ENCODE results near the gene RBX1.
A peak's percentile ranks its signal among the peaks of the same experiment; 100 is the strongest.

The RBX1 gene

GRCh38 chr22:40951795-40952605 is 822 bp downstream of the RBX1 start:
- no peaks in the 10 kb centered on the region for H3K27me3 Mint-ChIP-seq (ENCODE audit: low read depth)
- H3K36me3 Mint-ChIP-seq (ENCODE audit: low read depth), result peaks cover 24% of the 10 kb centered on the region
- H3K27ac Mint-ChIP-seq, result peak overlapping the region; percentile 96 to 99 (median 97)
- no peak for TF ChIP-seq CTCF (IDR thresholded peaks at IDR 0.05; ENCODE audit: unreplicated experiment in 3 of 3)
- peak overlapping the region; percentile 94 to 99 (median 99) for H3K4me3 Mint-ChIP-seq
- H3K4me1 Mint-ChIP-seq, result peaks cover 21% of the 10 kb centered on the region
- H3K9me3 Mint-ChIP-seq, result no peaks in the 10 kb centered on the region

- Mint-ChIP-seq H3K4me3 (peak overlapping the region; percentile 94 to 99 (median 99)), H3K4me1 (peaks cover 21% of the 10 kb centered on the region), H3K27ac (peak overlapping the region; percentile 9 to 82 (median 67)), H3K36me3 (ENCODE audit: low read depth) (peaks cover 30% of the 10 kb centered on the region), H3K9me3 (no peaks in the 10 kb centered on the region), H3K27me3 (ENCODE audit: low read depth) (no peaks in the 10 kb centered on the region)
- no peak for TF ChIP-seq CTCF (IDR thresholded peaks at IDR 0.05; ENCODE audit: unreplicated experiment in 3 of 3)
These were observed 2.3 kb downstream of the RBX1 start for GRCh38 chr22:40953471-40953870.

GRCh38 chr22:40954113-40954512 is 2.9 kb downstream of the RBX1 start:
- H3K4me1 Mint-ChIP-seq, result peaks cover 21% of the 10 kb centered on the region
- H3K4me3 Mint-ChIP-seq, result peak overlapping the region in 2 of 3 experiments; percentile 37 to 44
- H3K9me3 Mint-ChIP-seq, result no peaks in the 10 kb centered on the region
- H3K27me3 Mint-ChIP-seq (ENCODE audit: low read depth), result no peaks in the 10 kb centered on the region
- peak overlapping the region in 1 of 3 experiments; percentile 41 for H3K27ac Mint-ChIP-seq
- peaks cover 35% of the 10 kb centered on the region for H3K36me3 Mint-ChIP-seq (ENCODE audit: low read depth)
- no peak for TF ChIP-seq CTCF (IDR thresholded peaks at IDR 0.05; ENCODE audit: unreplicated experiment in 3 of 3)

GRCh38 chr22:40955571-40955970 is 4.4 kb downstream of the RBX1 start:
- H3K4me1 Mint-ChIP-seq, result peaks cover 21% of the 10 kb centered on the region
- no peak overlapping the region for H3K27ac Mint-ChIP-seq
- peaks cover 48% of the 10 kb centered on the region for H3K36me3 Mint-ChIP-seq (ENCODE audit: low read depth)
- no peaks in the 10 kb centered on the region for H3K9me3 Mint-ChIP-seq
- no peak overlapping the region for H3K4me3 Mint-ChIP-seq
- no peaks in the 10 kb centered on the region for H3K27me3 Mint-ChIP-seq (ENCODE audit: low read depth)
- TF ChIP-seq CTCF (IDR thresholded peaks at IDR 0.05; ENCODE audit: unreplicated experiment in 3 of 3), result no peak

GRCh38 chr22:40957601-40958000 is 6.4 kb downstream of the RBX1 start:
- Mint-ChIP-seq H3K4me1 (peaks cover 14% of the 10 kb centered on the region), H3K36me3 (ENCODE audit: low read depth) (peaks cover 58% of the 10 kb centered on the region), H3K27ac (no peak overlapping the region), H3K9me3 (no peaks in the 10 kb centered on the region), H3K27me3 (ENCODE audit: low read depth) (no peaks in the 10 kb centered on the region), H3K4me3 (no peak overlapping the region)
- TF ChIP-seq CTCF (IDR thresholded peaks at IDR 0.05; ENCODE audit: unreplicated experiment in 3 of 3), result no peak

GRCh38 chr22:40958299-40958698 is 7.1 kb downstream of the RBX1 start:
- Mint-ChIP-seq H3K27ac (no peak overlapping the region), H3K4me1 (peaks cover 11% of the 10 kb centered on the region), H3K9me3 (no peaks in the 10 kb centered on the region), H3K27me3 (ENCODE audit: low read depth) (no peaks in the 10 kb centered on the region), H3K4me3 (no peak overlapping the region), H3K36me3 (ENCODE audit: low read depth) (peaks cover 61% of the 10 kb centered on the region)
- TF ChIP-seq CTCF (IDR thresholded peaks at IDR 0.05; ENCODE audit: unreplicated experiment in 3 of 3), result no peak

Measured in nephron (organoid).